ENCODE results near the gene RNF213. TPM values are rescaled to one million over a fixed set of nuclear protein-coding genes. Genes with fewer than 3 reads are reported as not detected.
"Not testable (repeated sequence)": the region's sequence is repeated elsewhere in the genome, so short reads cannot be mapped to it uniquely, and the experiment has no call there.

The RNF213 gene
- polyA plus RNA-seq, 3 donors = 19.6 to 45.5 (median 24.7) TPM

- 87 to 92% (median 91%) methylated on average over 17 to 18 of the region's 18 CpGs for WGBS, 3 donors
- no peak overlapping the region for H3K27ac ChIP-seq (ENCODE audit: low read depth, low read length)
Measured at GRCh38 chr17:80222376-80223141, 38.1 kb upstream of the RNF213 start.

GRCh38 chr17:80223142-80223815, 37.4 kb upstream of the RNF213 start:
- WGBS, 3 donors = 87 to 92% (median 89%) methylated on average over 18 of the region's 18 CpGs
- no peak overlapping the region for H3K27ac ChIP-seq (ENCODE audit: low read depth, low read length)

- no peak overlapping the region for H3K27ac ChIP-seq (ENCODE audit: low read depth, low read length)
- 86 to 99% (median 89%) methylated on average over 11 of the region's 11 CpGs for WGBS, 3 donors
Measured at GRCh38 chr17:80223838-80224497, 36.7 kb upstream of the RNF213 start.

GRCh38 chr17:80224683-80225082, 36.0 kb upstream of the RNF213 start:
- 88 to 91% (median 89%) methylated on average over 6 of the region's 6 CpGs for WGBS, 3 donors
- no peak overlapping the region for H3K27ac ChIP-seq (ENCODE audit: low read depth, low read length)

- WGBS, 3 donors = 84 to 96% (median 95%) methylated on average over 6 of the region's 6 CpGs
Measured at GRCh38 chr17:80225230-80225629, 35.4 kb upstream of the RNF213 start.

GRCh38 chr17:80227156-80227555, 33.5 kb upstream of the RNF213 start:
- WGBS, 3 donors = 94 to 96% (median 94%) methylated on average over 4 of the region's 4 CpGs
- H3K27ac ChIP-seq (ENCODE audit: low read depth, low read length) = no peak overlapping the region

More at GRCh38 chr17:80225230-80225629, 35.4 kb upstream of the RNF213 start:
- no peak overlapping the region for H3K27ac ChIP-seq (ENCODE audit: low read depth, low read length)

GRCh38 chr17:80227666-80228065, 33.0 kb upstream of the RNF213 start:
- WGBS, 3 donors = 89 to 95% (median 93%) methylated on average over 11 of the region's 11 CpGs
- H3K27ac ChIP-seq (ENCODE audit: low read depth, low read length) = no peak overlapping the region

GRCh38 chr17:80228477-80228876, 32.2 kb upstream of the RNF213 start:
- 89 to 94% (median 90%) methylated on average over 14 of the region's 14 CpGs for WGBS, 3 donors
- H3K27ac ChIP-seq (ENCODE audit: low read depth, low read length) = no peak overlapping the region

GRCh38 chr17:80229011-80229410, 31.6 kb upstream of the RNF213 start:
- no peak overlapping the region for H3K27ac ChIP-seq (ENCODE audit: low read depth, low read length)
- 86 to 90% (median 88%) methylated on average over 4 of the region's 4 CpGs for WGBS, 3 donors

GRCh38 chr17:80232438-80232837, 28.2 kb upstream of the RNF213 start:
- WGBS, 3 donors = 97 to 98% (median 97%) methylated on average over 1 of the region's 1 CpG
- H3K27ac ChIP-seq (ENCODE audit: low read depth, low read length) = no peak overlapping the region

GRCh38 chr17:80233202-80233601, 27.4 kb upstream of the RNF213 start:
- 95 to 99% (median 95%) methylated on average over 3 of the region's 3 CpGs for WGBS, 3 donors
- H3K27ac ChIP-seq (ENCODE audit: low read depth, low read length) = no peak overlapping the region

GRCh38 chr17:80236911-80237310, 23.7 kb upstream of the RNF213 start:
- WGBS, 3 donors = 84 to 88% (median 85%) methylated on average over 16 to 17 of the region's 17 CpGs
- no peak overlapping the region for H3K27ac ChIP-seq (ENCODE audit: low read depth, low read length)

- 92 to 96% (median 93%) methylated on average over 10 of the region's 10 CpGs for WGBS, 3 donors
- no peak overlapping the region for H3K27ac ChIP-seq (ENCODE audit: low read depth, low read length)
Measured at GRCh38 chr17:80237386-80237785, 23.3 kb upstream of the RNF213 start.

- 75 to 89% (median 84%) methylated on average over 14 of the region's 14 CpGs for WGBS, 3 donors
- no peak overlapping the region for H3K27ac ChIP-seq (ENCODE audit: low read depth, low read length)
Measured at GRCh38 chr17:80242505-80242904, 18.1 kb upstream of the RNF213 start.

- 93 to 95% (median 95%) methylated on average over 26 of the region's 26 CpGs for WGBS, 3 donors
- no peak overlapping the region for H3K27ac ChIP-seq (ENCODE audit: low read depth, low read length)
Measured at GRCh38 chr17:80243526-80244433, 16.9 kb upstream of the RNF213 start.

- WGBS, 3 donors = 91 to 96% (median 94%) methylated on average over 6 of the region's 6 CpGs
- not testable (repeated sequence) for H3K27ac ChIP-seq (ENCODE audit: low read depth, low read length)
Measured at GRCh38 chr17:80244448-80244847, 16.2 kb upstream of the RNF213 start.

- no peak overlapping the region for H3K27ac ChIP-seq (ENCODE audit: low read depth, low read length)
- WGBS, 3 donors = 89 to 92% (median 89%) methylated on average over 22 of the region's 22 CpGs
Measured at GRCh38 chr17:80244871-80245509, 15.7 kb upstream of the RNF213 start.
